Glutamatergic neuron (in vitro differentiated cells): Measurements from ENCODE around the gene OR1N1. TPM values are rescaled to one million over a fixed set of nuclear protein-coding genes. Genes with fewer than 3 reads are reported as not detected.
"Not testable (repeated sequence)": the region's sequence is repeated elsewhere in the genome, so short reads cannot be mapped to it uniquely, and the experiment has no call there.

Experiments
- DNase-seq: peaks from one replicate; pipeline ENCODE4 v3.0.0; 2022
- H3K27ac Mint-ChIP-seq: one replicate; pipeline ENCODE4 v1.8.0; 2020; ENCODE audit warnings: mild to moderate bottlenecking, mixed read lengths, inconsistent platforms; ENCODE audit not compliant: unreplicated experiment
- H3K27me3 Mint-ChIP-seq: one replicate; pipeline ENCODE4 v1.8.0; 2020; ENCODE audit warnings: mild to moderate bottlenecking, moderate library complexity, mixed read lengths, inconsistent platforms; ENCODE audit not compliant: unreplicated experiment
- H3K36me3 Mint-ChIP-seq: one replicate; pipeline ENCODE4 v1.8.0; 2020; ENCODE audit warnings: mild to moderate bottlenecking, mixed read lengths, inconsistent platforms; ENCODE audit not compliant: unreplicated experiment
- H3K4me1 Mint-ChIP-seq: one replicate; pipeline ENCODE4 v1.8.0; 2020; ENCODE audit warnings: mild to moderate bottlenecking, low read depth, mixed read lengths, inconsistent platforms; ENCODE audit not compliant: unreplicated experiment
- H3K4me3 Mint-ChIP-seq: one replicate; pipeline ENCODE4 v1.8.0; 2020; ENCODE audit warnings: mild to moderate bottlenecking, mixed read lengths, inconsistent platforms; ENCODE audit not compliant: unreplicated experiment
- H3K9me3 Mint-ChIP-seq: one replicate; pipeline ENCODE4 v1.8.0; 2020; ENCODE audit warnings: mild to moderate bottlenecking, moderate library complexity, mixed read lengths, inconsistent platforms; ENCODE audit not compliant: unreplicated experiment
- CTCF ChIP-seq: fragments of 200-600 bp; sonication (generic); IDR thresholded peaks from one replicate; pipeline ENCODE4 v1.5.0; 2021; ENCODE audit not compliant: partially characterized antibody, unreplicated experiment
- total RNA-seq: library from RNA; stranded (reverse); fragmentation: NEBNext Ultra II Directional; extraction: Animal tissue kit (Norgen Biotek cat#: 25700); gene quantifications from one replicate; pipeline ENCODE4 v1.2.1, GENCODE V29; 2021; ENCODE audit not compliant: unreplicated experiment

OR1N1 gene
- total RNA-seq, 1 donor from 2014 or later, result not detected

GRCh38 chr9:122552812-122553211 is 25.7 kb upstream of the OR1N1 start, which contains the start of gene OR1N2:
Gene OR1N2, plus strand, starts transcription at chr9:122553112. Its CDS starts 100 bp downstream, at chr9:122553212.
- Mint-ChIP-seq H3K36me3 (no peaks in the 10 kb centered on the region), H3K27ac (no peak within 1 kb of the TSS), H3K27me3 (no peaks in the 10 kb centered on the region), H3K4me3 (no peak within 1 kb of the TSS), H3K4me1 (no peaks in the 10 kb centered on the region), H3K9me3 (no peaks in the 10 kb centered on the region)
- no peak for TF ChIP-seq CTCF
- no peak for DNase-seq

GRCh38 chr9:122551371-122551770 is 24.3 kb upstream of the OR1N1 start:
- H3K9me3 Mint-ChIP-seq, result no peaks in the 10 kb centered on the region
- no peak overlapping the region for H3K4me3 Mint-ChIP-seq
- no peaks in the 10 kb centered on the region for H3K27me3 Mint-ChIP-seq
- H3K4me1 Mint-ChIP-seq, result no peaks in the 10 kb centered on the region
- no peak for TF ChIP-seq CTCF
- no peak overlapping the region for H3K27ac Mint-ChIP-seq
- no peaks in the 10 kb centered on the region for H3K36me3 Mint-ChIP-seq
- no peak for DNase-seq

GRCh38 chr9:122546196-122546595 is 19.1 kb upstream of the OR1N1 start:
- no peak for DNase-seq
- Mint-ChIP-seq H3K4me3 (no peak overlapping the region), H3K27me3 (no peaks in the 10 kb centered on the region), H3K27ac (no peak overlapping the region), H3K36me3 (no peaks in the 10 kb centered on the region), H3K9me3 (no peaks in the 10 kb centered on the region), H3K4me1 (no peaks in the 10 kb centered on the region)
- TF ChIP-seq CTCF, result no peak

GRCh38 chr9:122538757-122539156 is 11.7 kb upstream of the OR1N1 start:
- DNase-seq, result no peak
- Mint-ChIP-seq H3K9me3 (peaks cover 2% of the 10 kb centered on the region), H3K27me3 (no peaks in the 10 kb centered on the region), H3K4me3 (no peak overlapping the region), H3K4me1 (no peaks in the 10 kb centered on the region), H3K36me3 (no peaks in the 10 kb centered on the region), H3K27ac (no peak overlapping the region)
- TF ChIP-seq CTCF, result no peak

GRCh38 chr9:122537066-122537465 is 10.0 kb upstream of the OR1N1 start:
- H3K4me1 Mint-ChIP-seq, H3K9me3 Mint-ChIP-seq, H3K36me3 Mint-ChIP-seq, H3K27me3 Mint-ChIP-seq, H3K4me3 Mint-ChIP-seq, H3K27ac Mint-ChIP-seq, DNase-seq: not testable (repeated sequence)

- peaks cover 5% of the 10 kb centered on the region for H3K9me3 Mint-ChIP-seq
- no peaks in the 10 kb centered on the region for H3K36me3 Mint-ChIP-seq
- TF ChIP-seq CTCF, result no peak
- no peak for DNase-seq
- peaks cover 2% of the 10 kb centered on the region for H3K27me3 Mint-ChIP-seq
- no peak overlapping the region for H3K27ac Mint-ChIP-seq
- no peak overlapping the region for H3K4me3 Mint-ChIP-seq
- H3K4me1 Mint-ChIP-seq, result no peaks in the 10 kb centered on the region
These were observed 9.0 kb upstream of the OR1N1 start for GRCh38 chr9:122536134-122536533.

- not testable (repeated sequence) for H3K4me1 Mint-ChIP-seq, H3K36me3 Mint-ChIP-seq, H3K27ac Mint-ChIP-seq, DNase-seq, H3K4me3 Mint-ChIP-seq, H3K9me3 Mint-ChIP-seq, H3K27me3 Mint-ChIP-seq
These were observed 4.1 kb upstream of the OR1N1 start for GRCh38 chr9:122531157-122531556.
